Activated T-helper 9 cell treated with anti-CD3 and anti-CD28 coated beads, Interleukin-2, amount 50 U/mL, for 16 hours (primary cell): ENCODE data around the gene BACH1.
"Not testable (repeated sequence)": the region's sequence is repeated elsewhere in the genome, so short reads cannot be mapped to it uniquely, and the experiment has no call there.

Experiments
- DNase-seq: peaks from one replicate; pipeline ENCODE4 v3.0.0-alpha.2; 2020; ENCODE audit warnings: low read depth

The BACH1 gene

GRCh38 chr21:29298348-29299045 is at the start of gene BACH1:
Gene BACH1, plus strand, starts transcription at chr21:29298922. Its CDS starts 22,359 bp downstream, at chr21:29321281.
- DNase-seq, result peak; percentile 83

GRCh38 chr21:29249289-29249688 is 49.4 kb upstream of the BACH1 start:
- DNase-seq, result not testable (repeated sequence)

DNA sequence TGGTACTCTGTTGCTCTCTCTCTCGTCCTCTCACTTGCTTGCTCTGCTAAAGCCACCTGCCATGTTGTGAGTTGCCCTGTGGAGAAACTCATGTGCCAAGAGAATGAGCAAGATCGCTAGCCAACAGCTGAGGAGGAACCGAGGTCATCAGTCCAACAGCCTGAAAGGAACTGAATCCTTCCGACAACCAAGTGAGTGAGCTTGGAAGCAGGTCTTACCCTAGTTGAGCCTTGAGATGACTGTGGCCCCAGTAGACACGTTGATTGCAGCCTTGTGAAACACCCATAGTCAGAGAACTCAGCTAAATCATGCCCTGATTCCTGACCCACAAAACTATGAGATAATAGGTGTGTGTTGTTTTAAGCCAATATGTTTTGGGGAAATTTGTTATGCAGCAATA is 48.1 kb upstream of the BACH1 start:
- no peak for DNase-seq

GRCh38 chr21:29253861-29254260 is 44.9 kb upstream of the BACH1 start:
- not testable (repeated sequence) for DNase-seq

DNA sequence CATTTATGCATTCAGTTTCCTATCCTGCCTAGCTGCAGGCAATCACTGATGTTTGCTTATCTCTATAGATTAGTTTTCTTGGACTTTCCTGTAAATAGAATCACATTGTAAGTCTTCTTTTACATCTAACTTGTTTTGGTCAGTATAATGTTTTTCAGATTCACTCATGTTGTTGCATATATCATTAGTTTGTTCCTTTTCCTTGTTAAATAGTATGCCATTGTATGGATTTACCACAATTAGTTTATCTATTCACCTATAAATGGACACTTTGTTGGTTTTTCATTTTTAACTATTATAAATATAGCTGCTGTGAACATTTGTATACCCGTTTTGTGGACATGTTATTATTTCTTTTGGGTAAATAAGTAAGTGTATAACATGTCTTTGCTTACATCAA is 44.2 kb upstream of the BACH1 start:
- DNase-seq, result no peak

DNA sequence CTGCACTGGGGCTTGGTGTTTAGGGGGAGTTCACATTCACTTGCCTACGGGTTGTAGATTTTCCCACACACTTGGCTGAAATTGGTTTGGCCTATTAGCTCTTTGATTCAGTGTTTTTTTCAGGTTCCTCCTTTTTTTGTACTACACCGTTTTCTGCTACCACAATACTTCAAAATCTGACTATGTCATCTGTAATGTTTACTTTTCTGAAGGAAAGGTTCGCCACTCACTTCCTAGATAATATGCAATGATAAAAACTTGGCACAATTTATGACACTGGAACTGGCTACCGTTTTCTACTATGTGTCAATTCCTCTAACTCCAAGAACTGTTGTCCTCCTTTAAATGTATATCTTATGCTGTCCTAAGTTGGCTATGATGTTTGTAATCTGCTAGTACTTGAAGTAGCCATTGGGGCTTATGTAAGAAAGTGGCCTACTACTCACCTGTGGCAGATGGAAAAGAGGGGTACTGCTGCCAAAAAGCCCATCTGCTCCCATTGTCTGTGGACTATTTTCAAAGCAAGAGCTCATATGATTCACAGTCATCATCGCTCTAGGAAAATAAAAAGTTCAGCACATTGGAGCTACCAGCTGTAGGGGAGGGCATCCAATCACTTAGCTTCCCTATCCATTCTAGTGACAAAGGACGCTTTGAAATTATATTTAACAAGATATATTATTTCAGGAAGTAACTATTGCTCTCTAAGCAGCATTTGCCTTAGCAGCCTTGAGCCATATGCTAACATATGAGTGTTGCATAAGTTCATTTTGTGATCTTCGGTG is 42.4 kb upstream of the BACH1 start:
- DNase-seq, result no peak

DNA sequence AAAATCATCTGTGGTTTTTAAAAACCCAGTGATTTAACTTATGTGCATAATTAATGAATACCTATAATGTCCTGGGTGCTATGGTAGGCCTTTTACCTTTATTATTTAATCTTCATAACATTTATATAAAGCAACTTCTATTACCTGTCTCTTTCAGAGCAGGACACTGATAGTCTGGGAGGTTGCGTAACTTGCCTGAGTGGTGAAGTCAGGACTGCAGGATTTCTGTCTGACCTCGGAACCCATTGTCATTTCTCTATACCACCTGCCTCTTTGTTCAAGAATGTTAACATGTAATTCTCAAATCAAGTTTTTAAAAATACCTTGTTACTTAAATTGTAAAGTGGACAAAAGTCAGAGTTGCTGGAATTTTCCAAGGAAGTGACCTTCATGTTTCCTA is 41.0 kb upstream of the BACH1 start:
- no peak for DNase-seq

DNA sequence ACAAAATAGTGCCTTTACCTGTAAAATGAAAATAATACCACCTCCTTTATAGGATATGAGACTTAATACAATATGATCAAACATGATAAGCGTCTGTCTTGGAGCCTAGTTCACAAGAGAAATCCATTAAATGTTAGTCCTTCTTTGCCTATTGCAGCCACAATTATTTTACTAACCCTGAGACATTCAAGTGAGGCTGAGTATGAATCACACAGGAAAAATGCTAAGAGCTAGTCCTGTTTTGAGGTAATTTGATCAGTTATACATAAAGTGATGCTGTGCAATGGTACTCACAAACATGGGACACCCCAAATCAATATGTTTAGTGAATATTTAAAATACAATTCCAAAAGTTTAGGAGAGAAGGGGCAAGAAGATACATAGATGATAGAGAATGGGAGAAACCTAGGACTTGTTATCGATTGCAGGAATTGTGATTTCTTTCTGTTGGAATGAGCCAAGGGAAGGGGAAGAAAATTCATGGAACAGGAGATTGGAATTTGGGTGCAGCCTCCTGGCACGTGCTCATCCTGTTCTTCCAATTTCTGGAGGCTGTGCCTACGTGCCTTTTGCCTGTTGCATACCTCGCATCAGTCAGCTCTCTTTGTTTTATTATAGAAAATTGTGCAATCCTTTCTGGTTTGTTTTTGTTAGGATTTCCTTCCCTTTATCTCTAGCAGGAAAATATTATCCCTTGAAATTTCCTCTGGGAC is 39.9 kb upstream of the BACH1 start:
- DNase-seq, result no peak

DNA sequence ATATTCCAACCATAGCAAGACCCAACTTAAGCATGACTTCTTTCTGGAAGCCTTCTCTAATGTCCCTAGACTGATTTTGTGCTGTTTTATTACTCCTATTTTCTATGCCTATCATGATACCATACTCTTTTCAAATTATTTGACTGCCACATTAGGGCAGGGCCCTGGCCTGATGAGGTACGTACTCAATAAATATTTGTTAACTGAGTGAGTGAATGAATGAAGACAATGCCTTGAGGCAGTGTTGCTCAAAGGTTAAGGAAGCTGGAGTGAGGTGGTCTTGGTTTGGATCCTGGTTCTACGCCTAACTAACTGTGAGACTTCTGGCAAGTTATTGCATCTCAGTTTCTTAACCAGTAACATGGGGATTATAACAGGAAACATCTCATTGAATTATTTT is 38.3 kb upstream of the BACH1 start:
- DNase-seq, result no peak

- DNase-seq, result no peak
Measured at GRCh38 chr21:29261555-29262540, 36.9 kb upstream of the BACH1 start.

DNA sequence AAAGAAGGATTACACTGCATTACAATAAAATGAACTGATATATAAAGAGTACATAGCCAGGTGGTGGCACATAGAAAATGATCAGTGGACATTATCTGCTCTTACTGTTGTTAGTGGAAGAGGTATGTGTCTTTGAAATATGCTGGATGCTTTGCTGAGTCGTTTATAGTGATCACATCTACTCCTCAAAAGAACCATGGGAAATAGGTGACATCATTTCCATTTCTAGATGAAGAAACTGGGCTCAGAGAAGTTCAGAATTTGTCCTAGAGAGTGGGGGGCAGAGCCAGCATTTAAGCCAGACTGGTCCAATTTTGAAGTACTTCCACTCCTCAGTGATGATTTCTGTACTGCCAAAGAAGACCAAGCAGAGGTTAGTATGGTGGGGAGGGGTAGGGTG is 34.0 kb upstream of the BACH1 start:
- no peak for DNase-seq

GRCh38 chr21:29265690-29266479 is 32.8 kb upstream of the BACH1 start:
- peak; percentile 8 for DNase-seq

- no peak for DNase-seq
Measured at GRCh38 chr21:29267666-29268065, 31.1 kb upstream of the BACH1 start.

- no peak for DNase-seq
Measured at GRCh38 chr21:29271927-29272333, 26.8 kb upstream of the BACH1 start.

DNA sequence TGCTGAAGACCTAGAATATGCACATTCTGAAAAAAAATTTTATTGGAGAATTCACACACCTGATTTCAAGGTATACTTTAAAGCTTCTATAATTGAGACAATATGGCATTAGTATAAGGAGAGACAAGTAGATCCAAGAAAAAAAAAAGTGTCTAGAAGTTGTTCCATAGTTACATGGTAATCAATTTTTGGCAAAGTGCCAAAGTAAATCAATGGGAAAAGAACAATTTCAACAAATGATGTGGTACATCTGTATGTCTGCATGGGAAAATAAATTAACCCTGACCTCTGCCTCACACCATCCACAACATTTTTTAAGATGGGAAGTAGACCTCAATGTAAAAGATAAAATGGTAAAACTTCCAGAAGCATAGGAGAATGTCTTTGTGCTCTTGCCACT is 21.3 kb upstream of the BACH1 start:
- no peak for DNase-seq

GRCh38 chr21:29279558-29279957 is 19.2 kb upstream of the BACH1 start:
- no peak for DNase-seq

DNA sequence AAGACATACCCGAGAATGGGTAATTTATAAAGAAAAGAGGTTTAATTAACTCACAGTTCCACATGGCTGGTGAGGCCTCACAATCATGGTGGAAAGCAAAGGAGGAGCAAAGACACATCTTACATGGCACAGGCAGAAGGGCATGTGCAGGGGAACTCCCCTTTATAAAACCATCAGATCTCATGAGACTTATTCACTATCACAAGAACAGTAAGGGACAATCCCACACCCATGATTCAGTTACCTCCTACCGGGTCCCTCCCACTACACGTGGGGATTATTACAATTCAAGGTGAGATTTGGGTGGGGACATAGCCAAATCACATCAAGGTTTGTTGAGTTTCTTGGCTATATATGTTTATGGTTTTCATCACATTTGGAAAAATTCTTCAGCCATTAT is 16.9 kb upstream of the BACH1 start:
- not testable (repeated sequence) for DNase-seq

DNA sequence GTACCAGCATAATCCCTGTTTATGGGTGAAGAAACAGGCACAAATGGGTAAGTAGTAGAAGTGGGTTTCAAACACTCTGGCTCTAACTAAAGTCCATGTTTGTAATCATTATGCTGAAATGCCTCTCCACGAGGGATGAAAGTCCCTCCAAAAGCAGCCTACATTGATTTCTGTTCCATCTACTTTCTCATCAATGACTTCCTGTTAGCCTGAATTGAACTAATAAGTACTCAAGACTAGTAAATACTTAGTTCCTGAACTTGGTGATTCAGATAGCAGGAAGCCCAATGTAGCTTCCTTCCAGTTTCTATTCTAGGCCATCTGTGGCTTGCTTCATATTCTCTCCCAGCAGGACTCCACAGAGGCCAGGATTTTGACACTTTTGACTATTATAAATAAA is 11.3 kb upstream of the BACH1 start:
- no peak for DNase-seq

GRCh38 chr21:29288239-29288638 is 10.5 kb upstream of the BACH1 start:
- DNase-seq, result no peak

GRCh38 chr21:29289317-29289716 is 9.4 kb upstream of the BACH1 start:
- no peak for DNase-seq

- DNase-seq, result no peak
Measured at GRCh38 chr21:29290240-29290639, 8.5 kb upstream of the BACH1 start.
